IMR-90 (cell line): ENCODE results near the gene KNG1. TPM values are rescaled to one million over a fixed set of nuclear protein-coding genes. Genes with fewer than 3 reads are reported as not detected.

Source experiments
- ATAC-seq: fragments of 200-7000 bp; cut with Tn5 transposase; 2 replicates; pipeline ENCODE4 v1.9.1; 2020; ENCODE audit warnings: low read depth, mild to moderate bottlenecking, moderate library complexity
- BruUV-seq: library from RNA; stranded (reverse); fragments of 400-500 nt; replicated peaks from 2 replicates; lab custom pipeline; 2021; lab: Mats Ljungman, UMichigan
- CTCF ChIA-PET: fragments of 300-600 bp; formaldehyde crosslinking; extraction: SDS; loops from one replicate; lab custom pipeline; 2021; ENCODE audit warnings: antibody characterized with exemption; lab: Yijun Ruan, JAX
- POLR2A ChIA-PET: fragments of 300-600 bp; sonication (Branson Sonifier 250); formaldehyde crosslinking; loops from one replicate; lab custom pipeline; 2022; ENCODE audit warnings: antibody characterized with exemption; ENCODE audit not compliant: unreplicated experiment; lab: Charles Lee
- DNase-seq: peaks from one replicate; pipeline ENCODE4 v3.0.0; 2013
- H2AFZ ChIP-seq: replicated peaks from 2 replicates; pipeline ENCODE3; 2013; ENCODE audit warnings: low read length, mild to moderate bottlenecking; ENCODE audit not compliant: poor library complexity
- H2AK5ac ChIP-seq: 2 replicates; pipeline ENCODE4 v1.6.1; 2013; ENCODE audit warnings: low read depth, low read length, inconsistent platforms
- H2AK9ac ChIP-seq: replicated peaks from 2 replicates; pipeline ENCODE3; 2013; ENCODE audit warnings: mild to moderate bottlenecking, low read depth, low read length, moderate library complexity; ENCODE audit not compliant: poor library complexity
- H2BK120ac ChIP-seq: 2 replicates; pipeline ENCODE4 v1.6.1; 2013; ENCODE audit warnings: low read depth, low read length, inconsistent platforms
- H2BK15ac ChIP-seq: 3 replicates; pipeline ENCODE4 v1.6.1; 2013; ENCODE audit warnings: low read depth, low read length, inconsistent platforms
- H2BK20ac ChIP-seq: 2 replicates; pipeline ENCODE4 v1.6.1; 2013; ENCODE audit warnings: low read depth, mild to moderate bottlenecking, inconsistent platforms, low read length, moderate library complexity
- H2BK5ac ChIP-seq: 2 replicates; pipeline ENCODE4 v1.6.1; 2013; ENCODE audit warnings: mild to moderate bottlenecking, low read depth, low read length, inconsistent platforms; ENCODE audit not compliant: poor library complexity, severe bottlenecking
- H3K14ac ChIP-seq: replicated peaks from 2 replicates; pipeline ENCODE4 v1.6.1; 2013; ENCODE audit warnings: low read depth, low read length, inconsistent platforms
- H3K18ac ChIP-seq: 2 replicates; pipeline ENCODE4 v1.6.1; 2013; ENCODE audit warnings: low read depth, low read length, control low read depth
- H3K23ac ChIP-seq: 2 replicates; pipeline ENCODE4 v1.6.1; 2013; ENCODE audit warnings: low read depth, low read length, inconsistent platforms
- H3K27ac ChIP-seq: 2 replicates; pipeline ENCODE4 v1.5.1; 2013; ENCODE audit warnings: mild to moderate bottlenecking, control low read depth, low read length; ENCODE audit not compliant: insufficient read depth
- H3K27me3 ChIP-seq: 2 replicates; pipeline ENCODE4 v1.6.1; 2013; ENCODE audit warnings: low read length; ENCODE audit not compliant: control insufficient read depth, insufficient read depth
- H3K36me3 ChIP-seq: 2 replicates; pipeline ENCODE4 v1.6.1; 2013; ENCODE audit warnings: low read length, mixed read lengths; ENCODE audit not compliant: control insufficient read depth, insufficient read depth
- H3K4ac ChIP-seq: 2 replicates; pipeline ENCODE4 v1.6.1; 2013; ENCODE audit warnings: low read depth, low read length, inconsistent platforms
- H3K4me1 ChIP-seq: 2 replicates; pipeline ENCODE4 v1.6.1; 2013; ENCODE audit warnings: low read length, mixed read lengths; ENCODE audit not compliant: control insufficient read depth, insufficient read depth
- H3K4me2 ChIP-seq: 2 replicates; pipeline ENCODE4 v1.6.1; 2013; ENCODE audit warnings: low read depth, mild to moderate bottlenecking, control low read depth, low read length, moderate library complexity
- H3K4me3 ChIP-seq: 2 replicates; pipeline ENCODE4 v1.5.1; 2013; ENCODE audit warnings: low read depth, mild to moderate bottlenecking, control low read depth, low read length, moderate library complexity; ENCODE audit not compliant: insufficient read depth
- H3K56ac ChIP-seq: 2 replicates; pipeline ENCODE4 v1.6.1; 2013; ENCODE audit warnings: low read length, inconsistent platforms; ENCODE audit not compliant: insufficient read depth; ENCODE audit errors: extremely low read depth
- H3K79me1 ChIP-seq, 2 experiments: 2 replicates each; pipeline ENCODE4 v1.6.1; 2013; ENCODE audit warnings: low read length in 2 of 2, inconsistent platforms in 1 of 2, low read depth in 1 of 2
- H3K9ac ChIP-seq: 2 replicates; pipeline ENCODE4 v1.6.1; 2013; ENCODE audit warnings: low read depth, low read length, control low read depth
- H3K9me1 ChIP-seq: 2 replicates; pipeline ENCODE4 v1.6.1; 2013; ENCODE audit warnings: low read length, inconsistent platforms; ENCODE audit not compliant: insufficient read depth
- H3K9me3 ChIP-seq: 2 replicates; pipeline ENCODE4 v1.6.1; 2013; ENCODE audit warnings: low read length; ENCODE audit not compliant: control insufficient read depth, insufficient read depth
- H4K20me1 ChIP-seq: 2 replicates; pipeline ENCODE4 v1.6.1; 2013; ENCODE audit warnings: low read length, inconsistent platforms; ENCODE audit not compliant: insufficient read depth
- H4K5ac ChIP-seq: 2 replicates; pipeline ENCODE4 v1.6.1; 2013; ENCODE audit warnings: mild to moderate bottlenecking, low read depth, low read length, control low read depth
- H4K8ac ChIP-seq, 2 experiments: 2 replicates each; pipeline ENCODE4 v1.6.1; 2013; ENCODE audit warnings: low read depth in 2 of 2, low read length in 2 of 2, control low read depth in 1 of 2, inconsistent platforms in 1 of 2
- H4K91ac ChIP-seq: 2 replicates; pipeline ENCODE4 v1.6.1; 2013; ENCODE audit warnings: low read depth, low read length, inconsistent platforms; ENCODE audit not compliant: insufficient read depth
- BHLHE40 ChIP-seq: fragments of 150-350 bp; IDR thresholded peaks from 2 replicates; pipeline ENCODE4 v1.6.1; 2016; ENCODE audit warnings: mild to moderate bottlenecking, low read depth, low read length
- ELK1 ChIP-seq: fragments of 150-350 bp; IDR thresholded peaks from 2 replicates; pipeline ENCODE4 v1.6.1; 2016; ENCODE audit warnings: low read depth, mild to moderate bottlenecking, low read length, moderate library complexity, borderline replicate concordance
- FOS ChIP-seq: fragments of 150-350 bp; IDR thresholded peaks from 2 replicates; pipeline ENCODE4 v1.6.1; 2016; ENCODE audit warnings: low read depth, low read length
- MAFK ChIP-seq: IDR thresholded peaks from 2 replicates; pipeline ENCODE4 v1.6.1; 2012; ENCODE audit warnings: low read depth, low read length, improper control_type of control experiment
- MAZ ChIP-seq: IDR thresholded peaks from 2 replicates; pipeline ENCODE4 v1.6.1; 2012; ENCODE audit warnings: low read depth, mild to moderate bottlenecking, low read length, improper control_type of control experiment, moderate library complexity, borderline replicate concordance
- MXI1 ChIP-seq: IDR thresholded peaks from 2 replicates; pipeline ENCODE4 v1.6.1; 2012; ENCODE audit warnings: low read depth, mild to moderate bottlenecking, low read length, moderate library complexity, borderline replicate concordance
- NFE2L2 ChIP-seq: fragments of 150-350 bp; IDR thresholded peaks from 2 replicates; pipeline ENCODE4 v1.6.1; 2016; ENCODE audit warnings: low read depth, mild to moderate bottlenecking, low read length
- POLR2A ChIP-seq: IDR thresholded peaks from 2 replicates; pipeline ENCODE4 v1.6.1; 2012; ENCODE audit warnings: mild to moderate bottlenecking, low read depth, low read length
- RAD21 ChIP-seq: IDR thresholded peaks from 2 replicates; pipeline ENCODE4 v1.6.1; 2012; ENCODE audit warnings: low read length, improper control_type of control experiment
- RCOR1 ChIP-seq: IDR thresholded peaks from 2 replicates; pipeline ENCODE4 v1.6.1; 2012; ENCODE audit warnings: mild to moderate bottlenecking, low read length, improper control_type of control experiment; ENCODE audit not compliant: insufficient replicate concordance
- RFX5 ChIP-seq: IDR thresholded peaks from 2 replicates; pipeline ENCODE4 v1.8.0; 2012; ENCODE audit warnings: low read depth, mild to moderate bottlenecking, low read length, moderate library complexity
- WGBS, 2 experiments: methylation state at CpG; one replicate each; pipeline versions ENCODE4 v1.1.5 to v1.1.7; 2013; ENCODE audit warnings: missing lambda C conversion rate in 2 of 2; ENCODE audit not compliant: insufficient read length in 1 of 2; ENCODE audit errors: extremely low coverage in 2 of 2; 5-methylcytosine and 5-hydroxymethylcytosine counted together
- dilution Hi-C: fragments of 300-500 bp; cut with HindIII; formaldehyde crosslinking; loops from one replicate; pipeline ENCODE4 v1.14.3; 2018; ENCODE audit warnings: low sequenced_read_pairs; ENCODE audit not compliant: unreplicated experiment
- in situ Hi-C: fragments of 300-500 bp; cut with MboI; formaldehyde crosslinking; loops from 3 replicates; pipeline ENCODE4 v1.14.3; 2019; ENCODE audit warnings: low sequenced_read_pairs, inconsistent platforms, mixed read lengths
- intact Hi-C: fragments of 100-400 bp; cut with micrococcal nuclease; formaldehyde crosslinking; loops from 2 replicates; pipeline ENCODE4 v1.10.0; 2022
- polyA plus RNA-seq, 3 experiments: library from polyadenylated mRNA; depleted of rRNA; stranded (reverse); fragments of >200 nt; gene quantifications; 2 replicates each; pipeline ENCODE4 v1.2.3, GENCODE V29; 2012; ENCODE audit warnings: low replicate concordance in 1 of 3
- total RNA-seq: library from RNA; depleted of rRNA; stranded (reverse); fragments of >200 nt; gene quantifications from 2 replicates; pipeline ENCODE4 v1.2.3, GENCODE V29; 2012
- TF ChIP-seq, protein P1 (sequence below): conservative IDR thresholded peaks from 2 replicates; pipeline ENCODE4 v1.5.1; 2012; ENCODE audit warnings: mild to moderate bottlenecking, low read depth, low read length, improper control_type of control experiment

Gene KNG1
- total and polyA plus RNA-seq, 2 of the 4 experiments (the other 2 are of a cell fraction) = not detected

- Histone ChIP-seq H2AFZ (peak overlapping the region; percentile 91), H2BK15ac (0 out of 3 replicates have a peak overlapping the region, but pooled peaks have one; percentile 35), H3K36me3 (peaks cover 29% of the 10 kb centered on the region), H3K4me2 (peak overlapping the region; percentile 98), H2AK9ac (peak overlapping the region; percentile 6), H3K18ac (peak overlapping the region; percentile 85), H2AK5ac (no peak overlapping the region), H3K9me1 (no peaks in the 10 kb centered on the region), H3K23ac (peak overlapping the region; percentile 87), H3K9me3 (no peaks in the 10 kb centered on the region), H4K8ac (peak overlapping the region; percentile 89 to 96), H3K4me3 (peak overlapping the region; percentile 80), H2BK120ac (peak overlapping the region; percentile 60; the same call in 1 of the 2 replicates), H4K91ac (peak overlapping the region; percentile 85), H4K20me1 (peaks cover 41% of the 10 kb centered on the region), H2BK5ac (peak overlapping the region; percentile 84), H3K27ac (peak overlapping the region; percentile 93), H3K4me1 (no peaks in the 10 kb centered on the region; the same call in 1 of the 2 replicates), H3K14ac (peak overlapping the region; percentile 68), H3K9ac (peak overlapping the region; percentile 96), H3K56ac (peak overlapping the region; percentile 81), H2BK20ac (no peak overlapping the region), H4K5ac (peak overlapping the region; percentile 72), H3K27me3 (no peaks in the 10 kb centered on the region), H3K4ac (peak overlapping the region; percentile 81), H3K79me1 (peaks cover 3 to 28% of the 10 kb centered on the region in 2 experiments)
- no peak for TF ChIP-seq NFE2L2
- no peak for TF ChIP-seq ELK1
- no peak for TF ChIP-seq MXI1
- no peak for TF ChIP-seq MAZ
- TF ChIP-seq POLR2A = no peak
- TF ChIP-seq RCOR1 = no peak
- no peak for TF ChIP-seq RAD21
- no peak for TF ChIP-seq MAFK
- TF ChIP-seq RFX5 = no peak
- no peak for TF ChIP-seq BHLHE40
- TF ChIP-seq FOS = no peak
- TF ChIP-seq, protein P1, sequence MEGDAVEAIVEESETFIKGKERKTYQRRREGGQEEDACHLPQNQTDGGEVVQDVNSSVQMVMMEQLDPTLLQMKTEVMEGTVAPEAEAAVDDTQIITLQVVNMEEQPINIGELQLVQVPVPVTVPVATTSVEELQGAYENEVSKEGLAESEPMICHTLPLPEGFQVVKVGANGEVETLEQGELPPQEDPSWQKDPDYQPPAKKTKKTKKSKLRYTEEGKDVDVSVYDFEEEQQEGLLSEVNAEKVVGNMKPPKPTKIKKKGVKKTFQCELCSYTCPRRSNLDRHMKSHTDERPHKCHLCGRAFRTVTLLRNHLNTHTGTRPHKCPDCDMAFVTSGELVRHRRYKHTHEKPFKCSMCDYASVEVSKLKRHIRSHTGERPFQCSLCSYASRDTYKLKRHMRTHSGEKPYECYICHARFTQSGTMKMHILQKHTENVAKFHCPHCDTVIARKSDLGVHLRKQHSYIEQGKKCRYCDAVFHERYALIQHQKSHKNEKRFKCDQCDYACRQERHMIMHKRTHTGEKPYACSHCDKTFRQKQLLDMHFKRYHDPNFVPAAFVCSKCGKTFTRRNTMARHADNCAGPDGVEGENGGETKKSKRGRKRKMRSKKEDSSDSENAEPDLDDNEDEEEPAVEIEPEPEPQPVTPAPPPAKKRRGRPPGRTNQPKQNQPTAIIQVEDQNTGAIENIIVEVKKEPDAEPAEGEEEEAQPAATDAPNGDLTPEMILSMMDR = no peak
- DNase-seq (no peak), ATAC-seq (peak; percentile 24)
- no TSS peak for BruUV-seq
- in situ Hi-C loops = no loop called here
- ChIA-PET POLR2A (interaction anchor here (0.8 kb wide), 2 partner anchors 10 to 12 kb away, joined by 4 to 5 read pairs; no protein-coding TSS in a partner anchor), CTCF (interaction anchor here (0.5 kb wide), 1 partner anchor 8 kb away, joined by 3 read pairs; no protein-coding TSS in a partner anchor)
- intact Hi-C loops = loop anchor here (10.0 kb wide), 2 partner anchors 208 to 678 kb away; partner anchors contain the start of genes DNAJB11 and ETV5
- WGBS, 2 experiments = 8% methylated on average over 2 of the region's 21 CpGs; no CpG with 5 or more reads in 1 of the 2 experiments
- dilution Hi-C loops = no loop called here
Measured at GRCh38 chr3:186782542-186783057, 65.4 kb downstream of the KNG1 start.
